H9 (cell line): ENCODE measurements around the gene COL23A1. TPM values are rescaled to one million over a fixed set of nuclear protein-coding genes. Genes with fewer than 3 reads are reported as not detected.

Experiments used
- DNase-seq: peaks from one replicate; pipeline ENCODE4 v3.0.0-alpha.2; 2017
- H2AFZ ChIP-seq: one replicate; pipeline ENCODE4 v1.6.1; 2013; ENCODE audit warnings: mild to moderate bottlenecking, low read length, control low read depth, moderate library complexity
- H2AK5ac ChIP-seq: 2 replicates; pipeline ENCODE4 v1.6.1; 2013; ENCODE audit warnings: low read length, control low read depth, mixed read lengths; ENCODE audit not compliant: insufficient read length
- H2BK120ac ChIP-seq: one replicate; pipeline ENCODE4 v1.6.1; 2013; ENCODE audit warnings: low read depth, mild to moderate bottlenecking, low read length, control low read depth, inconsistent platforms; ENCODE audit not compliant: poor library complexity, severe bottlenecking
- H2BK12ac ChIP-seq: 2 replicates; pipeline ENCODE4 v1.6.1; 2013; ENCODE audit warnings: low read length, control low read depth, mixed read lengths, low read depth; ENCODE audit not compliant: insufficient read length
- H2BK15ac ChIP-seq: 2 replicates; pipeline ENCODE4 v1.6.1; 2013; ENCODE audit warnings: low read depth, low read length, control low read depth
- H2BK20ac ChIP-seq: one replicate; pipeline ENCODE4 v1.6.1; 2013; ENCODE audit warnings: low read depth, mild to moderate bottlenecking, low read length, control low read depth, inconsistent platforms; ENCODE audit not compliant: poor library complexity, severe bottlenecking
- H2BK5ac ChIP-seq: 2 replicates; pipeline ENCODE4 v1.6.1; 2013; ENCODE audit warnings: low read length, control low read depth, mixed read lengths; ENCODE audit not compliant: insufficient read length
- H3K14ac ChIP-seq: 2 replicates; pipeline ENCODE4 v1.6.1; 2013; ENCODE audit warnings: low read length, control low read depth; ENCODE audit not compliant: insufficient read depth
- H3K18ac ChIP-seq: 2 replicates; pipeline ENCODE4 v1.6.1; 2013; ENCODE audit warnings: low read depth, mild to moderate bottlenecking, mixed read lengths, low read length, control low read depth; ENCODE audit not compliant: insufficient read length
- H3K23ac ChIP-seq: 2 replicates; pipeline ENCODE4 v1.6.1; 2013; ENCODE audit warnings: low read length, control low read depth, mixed read lengths, low read depth; ENCODE audit not compliant: insufficient read length
- H3K23me2 ChIP-seq: 2 replicates; pipeline ENCODE4 v1.6.1; 2013; ENCODE audit warnings: low read depth, mild to moderate bottlenecking, mixed read lengths, low read length, control low read depth; ENCODE audit not compliant: insufficient read length, poor library complexity, severe bottlenecking
- H3K27ac ChIP-seq: 2 replicates; pipeline ENCODE4 v1.5.1; 2013; ENCODE audit warnings: low read length, control low read depth, mixed read lengths, low read depth; ENCODE audit not compliant: insufficient read length
- H3K27me3 ChIP-seq: 2 replicates; pipeline ENCODE4 v1.6.1; 2013; ENCODE audit warnings: low read length, control low read depth, inconsistent platforms; ENCODE audit not compliant: insufficient read depth
- H3K4ac ChIP-seq: 2 replicates; pipeline ENCODE4 v1.6.1; 2013; ENCODE audit warnings: low read depth, mild to moderate bottlenecking, control low read depth, inconsistent platforms, low read length, moderate library complexity
- H3K4me1 ChIP-seq: 2 replicates; pipeline ENCODE4 v1.6.1; 2013; ENCODE audit warnings: low read length, control low read depth, inconsistent platforms; ENCODE audit not compliant: insufficient read depth
- H3K4me2 ChIP-seq: 2 replicates; pipeline ENCODE4 v1.6.1; 2013; ENCODE audit warnings: low read length, control low read depth, mixed read lengths; ENCODE audit not compliant: insufficient read length, insufficient read depth
- H3K56ac ChIP-seq: 2 replicates; pipeline ENCODE4 v1.6.1; 2013; ENCODE audit warnings: low read depth, mild to moderate bottlenecking, mixed read lengths, low read length, control low read depth; ENCODE audit not compliant: insufficient read length
- H3K79me1 ChIP-seq: 2 replicates; pipeline ENCODE4 v1.6.1; 2013; ENCODE audit warnings: low read depth, mild to moderate bottlenecking, moderate library complexity, low read length, control low read depth, inconsistent platforms; ENCODE audit not compliant: insufficient read depth, poor library complexity, severe bottlenecking
- H3K79me2 ChIP-seq: 2 replicates; pipeline ENCODE4 v1.6.1; 2013; ENCODE audit warnings: low read length, control low read depth, inconsistent platforms; ENCODE audit not compliant: insufficient read depth
- H3K9ac ChIP-seq: 2 replicates; pipeline ENCODE4 v1.6.1; 2013; ENCODE audit warnings: low read length, control low read depth, mixed read lengths; ENCODE audit not compliant: insufficient read length; ENCODE audit errors: extremely low read depth
- H3K9me3 ChIP-seq: one replicate; pipeline ENCODE4 v1.6.1; 2013; ENCODE audit warnings: low read depth, low read length, inconsistent platforms; ENCODE audit not compliant: control insufficient read depth
- H3T11ph ChIP-seq: one replicate; pipeline ENCODE4 v1.6.1; 2013; ENCODE audit warnings: mild to moderate bottlenecking, low read length, control low read depth, inconsistent platforms
- H4K20me1 ChIP-seq: one replicate; pipeline ENCODE4 v1.6.1; 2013; ENCODE audit not compliant: control insufficient read depth, insufficient read length, insufficient read depth
- H4K5ac ChIP-seq: 2 replicates; pipeline ENCODE4 v1.6.1; 2013; ENCODE audit warnings: low read depth, mild to moderate bottlenecking, mixed read lengths, low read length, control low read depth; ENCODE audit not compliant: insufficient read length
- H4K8ac ChIP-seq: replicated peaks from 2 replicates; pipeline ENCODE4 v1.6.1; 2013; ENCODE audit warnings: low read length, control low read depth, mixed read lengths, low read depth; ENCODE audit not compliant: insufficient read length
- H4K91ac ChIP-seq: 2 replicates; pipeline ENCODE4 v1.6.1; 2013; ENCODE audit warnings: low read depth, mild to moderate bottlenecking, moderate library complexity, mixed read lengths, low read length, control low read depth; ENCODE audit not compliant: insufficient read length
- H3K27ac Mint-ChIP-seq, 3 experiments: 2 replicates in 2 of 3; 3 replicates in 1 of 3; pipeline ENCODE4 v1.8.0; 2020 to 2021; ENCODE audit warnings: mixed read lengths in 3 of 3, mild to moderate bottlenecking in 1 of 3, moderate library complexity in 1 of 3
- H3K27me3 Mint-ChIP-seq: 2 replicates; pipeline ENCODE4 v1.8.0; 2021; ENCODE audit warnings: low read depth, mild to moderate bottlenecking, moderate library complexity, mixed read lengths
- H3K36me3 Mint-ChIP-seq, 3 experiments: 2 replicates in 2 of 3; 3 replicates in 1 of 3; pipeline ENCODE4 v1.8.0; 2020 to 2021; ENCODE audit warnings: low read depth in 3 of 3, mixed read lengths in 3 of 3; ENCODE audit not compliant: insufficient read depth in 1 of 3
- H3K4me1 Mint-ChIP-seq, 2 experiments: 2 replicates each; pipeline ENCODE4 v1.8.0; 2020; ENCODE audit warnings: mixed read lengths in 2 of 2
- H3K4me3 Mint-ChIP-seq, 2 experiments: 2 replicates in 1 of 2; 3 replicates in 1 of 2; pipeline ENCODE4 v1.8.0; 2020 to 2021; ENCODE audit warnings: mild to moderate bottlenecking in 2 of 2, mixed read lengths in 2 of 2, moderate library complexity in 1 of 2
- H3K9me3 Mint-ChIP-seq, 2 experiments: 2 replicates in 1 of 2; 3 replicates in 1 of 2; pipeline ENCODE4 v1.8.0; 2020; ENCODE audit warnings: mild to moderate bottlenecking in 2 of 2, mixed read lengths in 2 of 2, moderate library complexity in 1 of 2
- CTCF ChIP-seq: fragments of 200-600 bp; sonication (generic); conservative IDR thresholded peaks from 3 replicates; pipeline ENCODE4 v1.8.0; 2021; ENCODE audit warnings: antibody characterized with exemption, mild to moderate bottlenecking
- WGBS: extraction: QIAGEN DNeasy Blood & Tissue Kit; methylation state at CpG from one replicate; pipeline ENCODE4 v1.1.7; 2013; ENCODE audit warnings: missing lambda C conversion rate, low lambda C conversion rate, mixed read lengths; ENCODE audit not compliant: insufficient read length; ENCODE audit errors: extremely low coverage; 5-methylcytosine and 5-hydroxymethylcytosine counted together
- total RNA-seq: library from RNA; stranded (reverse); gene quantifications from 2 replicates; pipeline ENCODE4 v1.2.1, GENCODE V29; 2021

Gene COL23A1
- total RNA-seq, 1 experiment from 2014 or later = 2.6 TPM

GRCh38 chr5:178357121-178357521 lies 233.1 kb downstream of the COL23A1 start:
- peak overlapping the region; percentile 19 for H3K4me2 ChIP-seq

More at GRCh38 chr5:178357121-178357521, 233.1 kb downstream of the COL23A1 start:
- H4K5ac ChIP-seq = no peak overlapping the region
- no peak overlapping the region for H2BK20ac ChIP-seq
- no peak overlapping the region for H3K27ac ChIP-seq
- peaks cover 2% of the 10 kb centered on the region; the same call in 1 of the 2 replicates for H3K79me2 ChIP-seq
- Mint-ChIP-seq H3K4me3 (peak overlapping the region; percentile 48 to 75), H3K9me3 (peaks cover 0 to 7% of the 10 kb centered on the region in 2 experiments; a peak in 2 of 5 replicates), H3K27me3 (peaks cover 4% of the 10 kb centered on the region), H3K36me3 (peaks cover 0 to 3% (median 0%) of the 10 kb centered on the region in 3 experiments; a peak in 1 of 7 replicates), H3K27ac (peak overlapping the region in 2 of 3 experiments; percentile 22 to 72; a peak in 4 of 7 replicates), H3K4me1 (peaks cover 48 to 67% of the 10 kb centered on the region in 2 experiments)
- H3K79me1 ChIP-seq = no peaks in the 10 kb centered on the region
- no peaks in the 10 kb centered on the region for H3K9me3 ChIP-seq
- H3K18ac ChIP-seq = no peak overlapping the region
- H3T11ph ChIP-seq = no peak overlapping the region
- H2BK5ac ChIP-seq = no peak overlapping the region
- no peak overlapping the region for H2AFZ ChIP-seq
- no peak overlapping the region for H4K8ac ChIP-seq
- no peak overlapping the region for H3K56ac ChIP-seq
- DNase-seq = peak; percentile 84
- WGBS = no CpG with 5 or more reads among the region's 13 CpGs
- H2AK5ac ChIP-seq = no peak overlapping the region
- no peak overlapping the region for H3K14ac ChIP-seq
- no peak overlapping the region for H2BK15ac ChIP-seq
- H3K23me2 ChIP-seq = no peaks in the 10 kb centered on the region
- no peak overlapping the region for H2BK12ac ChIP-seq
- 0 out of 2 replicates have a peak, but pooled peaks cover 3% of the 10 kb centered on the region for H3K4me1 ChIP-seq
- H2BK120ac ChIP-seq = no peak overlapping the region
- H4K20me1 ChIP-seq = no peaks in the 10 kb centered on the region
- TF ChIP-seq CTCF = no peak
- H3K27me3 ChIP-seq = no peaks in the 10 kb centered on the region
- H3K9ac ChIP-seq = no peak overlapping the region
- no peak overlapping the region for H3K23ac ChIP-seq
- H3K4ac ChIP-seq = no peak overlapping the region
- H4K91ac ChIP-seq = no peak overlapping the region
